SK-N-SH (cell line): ENCODE results near the gene COX5A. TPM values are rescaled to one million over a fixed set of nuclear protein-coding genes. Genes with fewer than 3 reads are reported as not detected.

ENCODE experiments used
- CTCF ChIA-PET: fragments of 300-600, 350-600 bp; formaldehyde crosslinking; extraction: SDS; loops from one replicate; lab custom pipeline; 2021; lab: Yijun Ruan, JAX
- POLR2A ChIA-PET: fragments of 350-600 bp; sonication (Branson Sonifier 250); formaldehyde crosslinking; extraction: SDS; loops from one replicate; lab custom pipeline; 2020; ENCODE audit warnings: antibody characterized with exemption, inconsistent platforms; lab: Yijun Ruan, JAX
- DNase-seq: peaks from one replicate; pipeline ENCODE4 v3.0.0; 2012
- H2AFZ ChIP-seq: fragments of 200-600 bp; sonication (generic); 2 replicates; pipeline ENCODE4 v1.8.1; 2016; ENCODE audit warnings: antibody characterized with exemption, mild to moderate bottlenecking, low read depth
- H3F3A ChIP-seq: fragments of 200-600 bp; sonication (generic); replicated peaks from 2 replicates; pipeline ENCODE3; 2016; ENCODE audit warnings: antibody characterized with exemption, mild to moderate bottlenecking; ENCODE audit not compliant: insufficient read depth
- H3K27ac ChIP-seq, 2 experiments: fragments of 200-500 bp in 1 of 2; fragments of 200-600 bp in 1 of 2; sonication (Bioruptor generic) in 1 of 2; sonication (generic), shearing (Covaris generic) in 1 of 2; 2 replicates each; pipeline versions ENCODE4 v1.5.1 to v1.6.1; 2014 to 2016; ENCODE audit warnings: low read depth in 2 of 2, inconsistent platforms in 1 of 2, low read length in 1 of 2, mild to moderate bottlenecking in 1 of 2, mixed read lengths in 1 of 2
- H3K27me3 ChIP-seq: fragments of 200-600 bp; sonication (generic), shearing (Covaris generic); 2 replicates; pipeline ENCODE4 v1.6.1; 2016; ENCODE audit warnings: mixed run types; ENCODE audit not compliant: insufficient read depth
- H3K36me3 ChIP-seq, 2 experiments: fragments of 200-500 bp in 1 of 2; fragments of 200-600 bp in 1 of 2; sonication (Bioruptor generic) in 1 of 2; sonication (generic) in 1 of 2; replicated peaks in 1 of 2; 2 replicates each; pipeline versions ENCODE3 to v1.5.1; 2014 to 2016; ENCODE audit warnings: low read length in 1 of 2, mild to moderate bottlenecking in 1 of 2; ENCODE audit not compliant: insufficient read depth in 2 of 2, control insufficient read depth in 1 of 2
- H3K4me1 ChIP-seq, 2 experiments: fragments of 200-500 bp in 1 of 2; fragments of 200-600 bp in 1 of 2; sonication (Bioruptor generic) in 1 of 2; sonication (generic), shearing (Covaris generic) in 1 of 2; 2 replicates each; pipeline versions ENCODE4 v1.5.1 to v1.6.1; 2014 to 2016; ENCODE audit warnings: low read depth in 1 of 2, low read length in 1 of 2, mixed run types in 1 of 2; ENCODE audit not compliant: insufficient read depth in 2 of 2, control insufficient read depth in 1 of 2
- H3K4me2 ChIP-seq: fragments of 200-600 bp; sonication (generic), shearing (Covaris generic); 2 replicates; pipeline ENCODE4 v1.6.1; 2017; ENCODE audit warnings: mixed run types
- H3K4me3 ChIP-seq, 2 experiments: fragments of 200-500 bp in 1 of 2; fragments of 200-600 bp in 1 of 2; sonication (Bioruptor generic) in 1 of 2; sonication (generic), shearing (Covaris generic) in 1 of 2; 2 replicates each; pipeline versions ENCODE4 v1.5.1 to v1.8.1; 2014 to 2016; ENCODE audit warnings: low read depth in 2 of 2, inconsistent platforms in 1 of 2, low read length in 1 of 2, mild to moderate bottlenecking in 1 of 2, mixed read lengths in 1 of 2, moderate library complexity in 1 of 2
- H3K79me2 ChIP-seq: fragments of 200-600 bp; sonication (generic); 2 replicates; pipeline ENCODE4 v1.8.1; 2017; ENCODE audit warnings: mild to moderate bottlenecking; ENCODE audit not compliant: insufficient read depth
- H3K9ac ChIP-seq: fragments of 200-600 bp; sonication (generic); 2 replicates; pipeline ENCODE4 v1.6.1; 2017; ENCODE audit warnings: mixed run types
- H3K9me2 ChIP-seq: fragments of 200-600 bp; sonication (generic); 2 replicates; pipeline ENCODE4 v1.6.1; 2017; ENCODE audit warnings: mixed run types
- H3K9me3 ChIP-seq: fragments of 200-600 bp; sonication (generic); 2 replicates; pipeline ENCODE4 v1.6.1; 2017; ENCODE audit warnings: mixed run types, mild to moderate bottlenecking, moderate library complexity
- H4K20me1 ChIP-seq: fragments of 200-600 bp; sonication (generic); 2 replicates; pipeline ENCODE4 v1.6.1; 2017; ENCODE audit warnings: mild to moderate bottlenecking, mixed run types; ENCODE audit not compliant: insufficient read depth
- CHD2 ChIP-seq: fragments of 150-350 bp; IDR thresholded peaks from 2 replicates; pipeline ENCODE4 v1.6.1; 2018; ENCODE audit warnings: low read length; ENCODE audit not compliant: partially characterized antibody
- EZH2phosphoT487 ChIP-seq: fragments of 200-600 bp; sonication (generic); IDR thresholded peaks from 2 replicates; pipeline ENCODE4 v1.6.1; 2017; ENCODE audit warnings: low read depth, mixed run types, mild to moderate bottlenecking, antibody characterized with exemption, moderate library complexity, borderline replicate concordance
- FOSL2 ChIP-seq: IDR thresholded peaks from 2 replicates; pipeline ENCODE4 v1.4.0; 2012; ENCODE audit warnings: low read depth, mild to moderate bottlenecking, moderate library complexity, borderline replicate concordance
- FOXJ3 ChIP-seq: sonication (generic); formaldehyde crosslinking; IDR thresholded peaks from 2 replicates; pipeline ENCODE4 v1.5.1; 2020; ENCODE audit warnings: mild to moderate bottlenecking, missing genetic modification reagents
- GABPA ChIP-seq: IDR thresholded peaks from 2 replicates; pipeline ENCODE4 v1.4.0; 2012; ENCODE audit warnings: low read depth, mild to moderate bottlenecking
- GATA2 ChIP-seq: sonication (generic); formaldehyde crosslinking; IDR thresholded peaks from 2 replicates; pipeline ENCODE4 v1.5.0; 2020; ENCODE audit warnings: mild to moderate bottlenecking, missing genetic modification reagents
- JUND ChIP-seq: IDR thresholded peaks from 2 replicates; pipeline ENCODE4 v1.4.0; 2012
- MEF2A ChIP-seq: IDR thresholded peaks from 2 replicates; pipeline ENCODE4 v1.4.0; 2012; ENCODE audit warnings: low read depth, borderline replicate concordance
- MXI1 ChIP-seq: IDR thresholded peaks from 2 replicates; pipeline ENCODE4 v1.6.1; 2012; ENCODE audit warnings: mild to moderate bottlenecking, low read depth, low read length, improper control_type of control experiment
- NRF1 ChIP-seq: IDR thresholded peaks from 2 replicates; pipeline ENCODE4 v1.6.1; 2012; ENCODE audit warnings: low read depth, mild to moderate bottlenecking, low read length
- RFX5 ChIP-seq: IDR thresholded peaks from 2 replicates; pipeline ENCODE4 v1.6.1; 2012; ENCODE audit warnings: mild to moderate bottlenecking, improper control_type of control experiment, low read length
- RXRA ChIP-seq: IDR thresholded peaks from 2 replicates; pipeline ENCODE4 v1.4.0; 2012; ENCODE audit warnings: low read depth, mild to moderate bottlenecking, borderline replicate concordance
- SIN3A ChIP-seq: IDR thresholded peaks from 2 replicates; pipeline ENCODE4 v1.6.1; 2012; ENCODE audit warnings: low read depth, mild to moderate bottlenecking, low read length, moderate library complexity, borderline replicate concordance
- TAF1 ChIP-seq: IDR thresholded peaks from 2 replicates; pipeline ENCODE4 v1.6.1; 2012; ENCODE audit warnings: low read depth, mild to moderate bottlenecking, low read length, moderate library complexity, borderline replicate concordance
- TEAD4 ChIP-seq: IDR thresholded peaks from 2 replicates; pipeline ENCODE4 v1.4.0; 2012; ENCODE audit warnings: mild to moderate bottlenecking, borderline replicate concordance; ENCODE audit not compliant: insufficient read depth
- USF2 ChIP-seq: fragments of 150-350 bp; IDR thresholded peaks from 2 replicates; pipeline ENCODE4 v1.6.1; 2017; ENCODE audit warnings: antibody characterized with exemption, low read length, low read depth, borderline replicate concordance
- WGBS: methylation state at CpG from one replicate; pipeline ENCODE4 v1.1.6; 2017; ENCODE audit warnings: low lambda C conversion rate; 5-methylcytosine and 5-hydroxymethylcytosine counted together
- polyA plus RNA-seq, 3 experiments: library from polyadenylated mRNA; depleted of rRNA; stranded (reverse); fragments of >200 nt; gene quantifications; 2 replicates each; pipeline ENCODE4 v1.2.3, GENCODE V29; 2012
- TF ChIP-seq, protein P1 (sequence below): IDR thresholded peaks from 2 replicates; pipeline ENCODE4 v1.4.0; 2012; ENCODE audit warnings: low read depth

The COX5A gene
- polyA plus RNA-seq, 1 of the 3 experiments (the other 2 are of a cell fraction): 158 TPM

- TF ChIP-seq USF2: no peak
- no peak for TF ChIP-seq MEF2A
- TF ChIP-seq, protein P1, sequence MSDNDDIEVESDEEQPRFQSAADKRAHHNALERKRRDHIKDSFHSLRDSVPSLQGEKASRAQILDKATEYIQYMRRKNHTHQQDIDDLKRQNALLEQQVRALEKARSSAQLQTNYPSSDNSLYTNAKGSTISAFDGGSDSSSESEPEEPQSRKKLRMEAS: no peak
- TF ChIP-seq RXRA: no peak
- no peak for TF ChIP-seq FOSL2
Observed at GRCh38 chr15:74913041-74913440, 24.8 kb downstream of the COX5A start (continued).

DNA sequence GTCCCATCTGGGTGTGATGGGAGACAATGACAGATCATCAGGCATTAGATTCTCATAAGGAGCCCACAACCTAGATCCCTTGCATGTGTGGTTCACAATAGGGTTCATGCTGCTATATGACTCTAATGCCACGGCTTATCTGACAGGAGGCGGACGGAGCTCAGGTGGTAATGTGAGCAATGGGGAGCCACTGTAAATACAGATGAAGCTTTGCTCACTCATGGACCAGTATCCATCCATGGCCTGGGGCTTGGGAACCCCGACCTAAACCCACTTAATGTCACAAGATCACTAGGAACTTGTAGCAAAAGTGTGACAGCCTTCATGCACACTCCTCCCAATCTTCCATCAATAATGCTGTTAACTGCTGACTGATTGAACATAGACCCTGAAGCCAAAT, 29.2 kb downstream of the COX5A start:
- DNase-seq: no peak
- peaks cover 4% of the 10 kb centered on the region for H3F3A ChIP-seq
- TF ChIP-seq MEF2A (no peak), JUND (no peak), SIN3A (no peak), NRF1 (no peak), CHD2 (no peak), FOXJ3 (CRISPR knock-in tag) (no peak), RFX5 (no peak), TEAD4 (no peak), TAF1 (no peak)
- 100% methylated on average over 1 of the region's 4 CpGs for WGBS
- H3K36me3 ChIP-seq: peaks cover 15 to 16% of the 10 kb centered on the region in 2 experiments
- CTCF ChIA-PET: interaction anchor here (1.6 kb wide), 1 partner anchor 9 kb away, joined by 3 read pairs; no protein-coding TSS in a partner anchor
- no peaks in the 10 kb centered on the region for H4K20me1 ChIP-seq
- peaks cover 24% of the 10 kb centered on the region for H3K79me2 ChIP-seq
- H3K27me3 ChIP-seq: no peaks in the 10 kb centered on the region
- H3K9me2 ChIP-seq: no peaks in the 10 kb centered on the region
- no peak overlapping the region for H2AFZ ChIP-seq
- peaks cover 0 to 18% of the 10 kb centered on the region in 2 experiments; a peak in 3 of 4 replicates for H3K4me1 ChIP-seq
- H3K9me3 ChIP-seq: no peaks in the 10 kb centered on the region
- no peak overlapping the region for H3K4me2 ChIP-seq
- H3K9ac ChIP-seq: no peak overlapping the region
- H3K4me3 ChIP-seq: no peak overlapping the region
- POLR2A ChIA-PET: no interaction called here
- H3K27ac ChIP-seq: no peak overlapping the region

DNA sequence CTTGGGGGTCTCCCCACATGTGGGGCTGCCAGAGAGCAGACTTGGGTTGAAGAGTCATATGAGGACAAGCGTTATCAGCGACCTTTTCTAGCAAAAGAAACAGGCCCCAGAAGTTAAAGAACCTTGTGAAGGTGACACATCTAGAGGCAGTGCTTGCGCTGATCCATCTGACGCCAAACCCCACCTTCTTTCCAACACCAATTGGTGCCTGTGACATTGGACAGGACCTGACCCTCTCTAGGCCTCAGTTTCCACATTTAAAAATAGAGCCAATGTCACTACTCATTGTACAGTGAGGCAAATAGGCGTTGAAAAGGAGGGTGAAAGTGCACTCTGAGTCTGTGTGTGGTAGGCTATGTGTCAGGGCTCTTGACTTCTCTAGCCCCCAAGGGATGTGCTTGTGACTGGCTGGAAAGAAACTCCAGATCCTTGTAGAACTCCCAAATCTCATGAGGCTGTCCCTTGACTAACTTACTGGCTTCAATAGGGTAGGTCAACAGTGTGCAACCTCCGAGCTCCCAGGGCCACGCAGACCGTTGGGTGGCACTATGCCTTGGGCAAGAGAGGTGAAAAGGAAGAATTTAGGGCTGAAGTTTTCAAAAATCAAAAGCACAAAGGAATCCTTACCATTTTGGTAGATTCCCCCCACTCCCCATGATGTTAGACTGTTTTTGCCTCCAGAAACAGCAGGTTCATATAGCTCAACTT, 30.6 kb downstream of the COX5A start:
- ChIA-PET POLR2A (interaction anchor here (1.0 to 3.0 kb wide), 8 partner anchors 10 to 136 kb away, joined by 3 to 17 read pairs (median 8); partner anchors contain the start of genes MPI and SCAMP5), CTCF (interaction anchor here (1.7 to 2.5 kb wide), 3 partner anchors 42 to 137 kb away, joined by 7 to 22 read pairs (median 18); no protein-coding TSS in a partner anchor)
- peaks cover 24% of the 10 kb centered on the region for H3K79me2 ChIP-seq
- H3F3A ChIP-seq: peaks cover 2% of the 10 kb centered on the region
- H3K4me3 ChIP-seq: peak overlapping the region; percentile 86 to 89
- no peak for DNase-seq
- peaks cover 17 to 25% of the 10 kb centered on the region in 2 experiments for H3K36me3 ChIP-seq
- H3K4me2 ChIP-seq: peak overlapping the region; percentile 90
- no peaks in the 10 kb centered on the region for H3K27me3 ChIP-seq
- H4K20me1 ChIP-seq: no peaks in the 10 kb centered on the region
- TF ChIP-seq CHD2: no peak
- no peak for TF ChIP-seq SIN3A
- TF ChIP-seq MXI1: peak; percentile 9; the same call in 1 of the 2 replicates
- TF ChIP-seq USF2: no peak
- no peak for TF ChIP-seq GATA2 (CRISPR knock-in tag)
- TF ChIP-seq EZH2phosphoT487: no peak
- 0 out of 2 replicates have a peak, but pooled peaks have one; percentile 1 for TF ChIP-seq GABPA
- TF ChIP-seq RFX5: no peak
- H3K9me2 ChIP-seq: no peaks in the 10 kb centered on the region
- peak overlapping the region; percentile 88 for H3K9ac ChIP-seq
- H3K4me1 ChIP-seq: peaks cover 0 to 18% of the 10 kb centered on the region in 2 experiments; a peak in 3 of 4 replicates
- H3K27ac ChIP-seq: peak overlapping the region; percentile 58 to 84
- H2AFZ ChIP-seq: peak overlapping the region; percentile 88
- no peaks in the 10 kb centered on the region for H3K9me3 ChIP-seq
- 69% methylated on average over 8 of the region's 8 CpGs for WGBS
